GM12872 (cell line): ENCODE results near the gene UCK2.

Source experiments
- TF ChIP-seq, protein P1 (sequence below): IDR thresholded peaks from 3 replicates; pipeline ENCODE4 v1.5.1; 2011; ENCODE audit warnings: low read depth, mild to moderate bottlenecking, low read length, moderate library complexity; ENCODE audit not compliant: insufficient read depth

The UCK2 gene

DNA sequence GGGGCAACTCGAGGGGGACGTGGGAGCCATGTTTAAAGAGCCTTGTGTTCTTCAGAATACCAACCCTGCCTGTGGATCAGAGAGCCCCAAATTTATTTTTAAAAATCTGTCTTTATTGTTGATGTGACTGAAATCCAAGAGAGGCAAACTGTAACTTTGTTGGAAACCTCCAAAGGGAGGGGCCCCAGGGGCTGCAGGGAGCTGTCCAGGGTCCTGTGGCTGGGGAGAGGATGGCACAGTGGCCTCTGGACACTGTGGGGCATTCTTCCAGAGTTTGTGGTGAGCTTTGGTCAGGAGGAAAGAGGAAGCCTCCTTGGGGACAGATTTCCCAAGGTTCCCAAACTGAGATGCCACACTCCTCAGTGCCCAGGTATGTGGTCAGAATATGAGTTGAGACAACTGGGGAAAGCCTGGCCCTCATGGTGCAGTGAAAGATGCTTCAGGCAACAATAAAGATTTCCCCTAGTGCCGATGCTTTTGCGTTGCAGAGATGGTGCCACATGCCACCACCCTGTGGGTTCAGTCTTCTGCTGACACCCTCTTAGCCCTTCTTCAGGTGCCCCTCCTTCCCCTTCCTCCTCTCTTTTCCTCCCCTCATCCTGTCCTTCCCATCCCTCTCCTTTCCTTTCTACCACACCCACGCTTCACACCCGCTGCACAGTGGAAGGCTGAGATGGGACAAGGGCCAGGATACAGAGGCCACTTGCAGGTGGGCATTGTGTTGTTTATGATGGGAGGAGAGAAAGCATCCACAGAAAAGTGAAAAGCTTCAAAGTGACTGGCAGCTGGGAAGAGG is 122.1 kb downstream of the UCK2 start:
- TF ChIP-seq, protein P1, sequence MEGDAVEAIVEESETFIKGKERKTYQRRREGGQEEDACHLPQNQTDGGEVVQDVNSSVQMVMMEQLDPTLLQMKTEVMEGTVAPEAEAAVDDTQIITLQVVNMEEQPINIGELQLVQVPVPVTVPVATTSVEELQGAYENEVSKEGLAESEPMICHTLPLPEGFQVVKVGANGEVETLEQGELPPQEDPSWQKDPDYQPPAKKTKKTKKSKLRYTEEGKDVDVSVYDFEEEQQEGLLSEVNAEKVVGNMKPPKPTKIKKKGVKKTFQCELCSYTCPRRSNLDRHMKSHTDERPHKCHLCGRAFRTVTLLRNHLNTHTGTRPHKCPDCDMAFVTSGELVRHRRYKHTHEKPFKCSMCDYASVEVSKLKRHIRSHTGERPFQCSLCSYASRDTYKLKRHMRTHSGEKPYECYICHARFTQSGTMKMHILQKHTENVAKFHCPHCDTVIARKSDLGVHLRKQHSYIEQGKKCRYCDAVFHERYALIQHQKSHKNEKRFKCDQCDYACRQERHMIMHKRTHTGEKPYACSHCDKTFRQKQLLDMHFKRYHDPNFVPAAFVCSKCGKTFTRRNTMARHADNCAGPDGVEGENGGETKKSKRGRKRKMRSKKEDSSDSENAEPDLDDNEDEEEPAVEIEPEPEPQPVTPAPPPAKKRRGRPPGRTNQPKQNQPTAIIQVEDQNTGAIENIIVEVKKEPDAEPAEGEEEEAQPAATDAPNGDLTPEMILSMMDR = no peak

- TF ChIP-seq, protein P1 = no peak
Measured at GRCh38 chr1:165954940-165955339, 127.5 kb downstream of the UCK2 start.

DNA sequence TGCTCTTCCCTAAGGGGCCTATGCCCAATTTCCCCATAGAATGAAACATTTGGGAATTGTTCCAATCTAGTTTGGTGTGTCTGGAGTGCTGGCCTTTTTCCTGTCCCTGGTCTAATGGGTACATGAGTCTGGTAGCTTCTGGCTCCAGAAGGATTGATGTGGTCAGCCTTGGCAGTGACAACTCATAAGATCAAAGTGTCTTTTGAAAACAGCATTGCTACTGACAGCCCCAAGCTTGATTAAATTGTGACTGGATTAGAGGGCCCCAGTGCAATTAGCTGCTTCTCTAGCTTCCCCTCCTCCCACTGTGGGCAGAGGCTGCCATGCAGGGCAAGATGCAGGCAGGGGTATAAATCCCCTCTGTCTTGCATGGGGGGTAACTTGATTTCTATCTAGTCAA is 130.9 kb downstream of the UCK2 start:
- TF ChIP-seq, protein P1 = no peak

GRCh38 chr1:165960136-165960535 is 132.7 kb downstream of the UCK2 start:
- TF ChIP-seq, protein P1 = no peak

DNA sequence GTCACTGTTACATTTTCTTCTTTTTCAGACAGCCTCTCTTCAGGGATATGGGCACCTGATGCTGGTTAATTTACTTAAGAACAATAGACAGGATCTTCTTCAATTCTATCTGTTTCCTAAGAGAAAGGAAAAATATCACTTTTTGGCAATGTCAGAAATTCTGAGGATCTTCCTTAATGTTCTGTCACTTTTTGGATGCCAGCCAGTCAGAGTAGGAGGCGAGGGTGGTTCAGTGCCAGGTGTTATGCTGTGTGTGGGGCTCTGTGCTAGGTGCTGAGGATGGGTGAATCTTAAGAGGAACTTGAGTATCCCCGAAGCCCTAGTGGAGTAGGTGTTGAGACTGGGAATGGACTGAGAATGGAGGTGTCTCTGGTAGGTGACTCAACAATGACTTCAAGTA is 133.5 kb downstream of the UCK2 start:
- TF ChIP-seq, protein P1 = no peak
